SK-N-SH (cell line): Measurements from ENCODE around the gene FGG. TPM values are rescaled to one million over a fixed set of nuclear protein-coding genes. Genes with fewer than 3 reads are reported as not detected.

ENCODE experiments used
- CTCF ChIA-PET: fragments of 300-600, 350-600 bp; formaldehyde crosslinking; extraction: SDS; loops from one replicate; lab custom pipeline; 2021; lab: Yijun Ruan, JAX
- POLR2A ChIA-PET: fragments of 350-600 bp; sonication (Branson Sonifier 250); formaldehyde crosslinking; extraction: SDS; loops from one replicate; lab custom pipeline; 2020; ENCODE audit warnings: antibody characterized with exemption, inconsistent platforms; lab: Yijun Ruan, JAX
- DNase-seq: peaks from one replicate; pipeline ENCODE4 v3.0.0; 2012
- H2AFZ ChIP-seq: fragments of 200-600 bp; sonication (generic); 2 replicates; pipeline ENCODE4 v1.8.1; 2016; ENCODE audit warnings: antibody characterized with exemption, mild to moderate bottlenecking, low read depth
- H3F3A ChIP-seq: fragments of 200-600 bp; sonication (generic); replicated peaks from 2 replicates; pipeline ENCODE3; 2016; ENCODE audit warnings: antibody characterized with exemption, mild to moderate bottlenecking; ENCODE audit not compliant: insufficient read depth
- H3K27ac ChIP-seq, 2 experiments: fragments of 200-500 bp in 1 of 2; fragments of 200-600 bp in 1 of 2; sonication (Bioruptor generic) in 1 of 2; sonication (generic), shearing (Covaris generic) in 1 of 2; 2 replicates each; pipeline versions ENCODE4 v1.5.1 to v1.6.1; 2014 to 2016; ENCODE audit warnings: low read depth in 2 of 2, inconsistent platforms in 1 of 2, low read length in 1 of 2, mild to moderate bottlenecking in 1 of 2, mixed read lengths in 1 of 2
- H3K27me3 ChIP-seq: fragments of 200-600 bp; sonication (generic), shearing (Covaris generic); 2 replicates; pipeline ENCODE4 v1.6.1; 2016; ENCODE audit warnings: mixed run types; ENCODE audit not compliant: insufficient read depth
- H3K36me3 ChIP-seq, 2 experiments: fragments of 200-500 bp in 1 of 2; fragments of 200-600 bp in 1 of 2; sonication (Bioruptor generic) in 1 of 2; sonication (generic) in 1 of 2; replicated peaks in 1 of 2; 2 replicates each; pipeline versions ENCODE3 to v1.5.1; 2014 to 2016; ENCODE audit warnings: low read length in 1 of 2, mild to moderate bottlenecking in 1 of 2; ENCODE audit not compliant: insufficient read depth in 2 of 2, control insufficient read depth in 1 of 2
- H3K4me1 ChIP-seq, 2 experiments: fragments of 200-500 bp in 1 of 2; fragments of 200-600 bp in 1 of 2; sonication (Bioruptor generic) in 1 of 2; sonication (generic), shearing (Covaris generic) in 1 of 2; 2 replicates each; pipeline versions ENCODE4 v1.5.1 to v1.6.1; 2014 to 2016; ENCODE audit warnings: low read depth in 1 of 2, low read length in 1 of 2, mixed run types in 1 of 2; ENCODE audit not compliant: insufficient read depth in 2 of 2, control insufficient read depth in 1 of 2
- H3K4me2 ChIP-seq: fragments of 200-600 bp; sonication (generic), shearing (Covaris generic); 2 replicates; pipeline ENCODE4 v1.6.1; 2017; ENCODE audit warnings: mixed run types
- H3K4me3 ChIP-seq, 2 experiments: fragments of 200-500 bp in 1 of 2; fragments of 200-600 bp in 1 of 2; sonication (Bioruptor generic) in 1 of 2; sonication (generic), shearing (Covaris generic) in 1 of 2; 2 replicates each; pipeline versions ENCODE4 v1.5.1 to v1.8.1; 2014 to 2016; ENCODE audit warnings: low read depth in 2 of 2, inconsistent platforms in 1 of 2, low read length in 1 of 2, mild to moderate bottlenecking in 1 of 2, mixed read lengths in 1 of 2, moderate library complexity in 1 of 2
- H3K79me2 ChIP-seq: fragments of 200-600 bp; sonication (generic); 2 replicates; pipeline ENCODE4 v1.8.1; 2017; ENCODE audit warnings: mild to moderate bottlenecking; ENCODE audit not compliant: insufficient read depth
- H3K9ac ChIP-seq: fragments of 200-600 bp; sonication (generic); 2 replicates; pipeline ENCODE4 v1.6.1; 2017; ENCODE audit warnings: mixed run types
- H3K9me2 ChIP-seq: fragments of 200-600 bp; sonication (generic); 2 replicates; pipeline ENCODE4 v1.6.1; 2017; ENCODE audit warnings: mixed run types
- H3K9me3 ChIP-seq: fragments of 200-600 bp; sonication (generic); 2 replicates; pipeline ENCODE4 v1.6.1; 2017; ENCODE audit warnings: mixed run types, mild to moderate bottlenecking, moderate library complexity
- H4K20me1 ChIP-seq: fragments of 200-600 bp; sonication (generic); 2 replicates; pipeline ENCODE4 v1.6.1; 2017; ENCODE audit warnings: mild to moderate bottlenecking, mixed run types; ENCODE audit not compliant: insufficient read depth
- CHD2 ChIP-seq: fragments of 150-350 bp; IDR thresholded peaks from 2 replicates; pipeline ENCODE4 v1.6.1; 2018; ENCODE audit warnings: low read length; ENCODE audit not compliant: partially characterized antibody
- CTCF ChIP-seq: fragments of 200-600 bp; sonication (generic); IDR thresholded peaks from 2 replicates; pipeline ENCODE4 v1.6.1; 2017; ENCODE audit warnings: antibody characterized with exemption, mild to moderate bottlenecking, moderate library complexity
- FOSL2 ChIP-seq: IDR thresholded peaks from 2 replicates; pipeline ENCODE4 v1.4.0; 2012; ENCODE audit warnings: low read depth, mild to moderate bottlenecking, moderate library complexity, borderline replicate concordance
- FOXJ3 ChIP-seq: sonication (generic); formaldehyde crosslinking; IDR thresholded peaks from 2 replicates; pipeline ENCODE4 v1.5.1; 2020; ENCODE audit warnings: mild to moderate bottlenecking, missing genetic modification reagents
- FOXM1 ChIP-seq: IDR thresholded peaks from 2 replicates; pipeline ENCODE4 v1.4.0; 2012; ENCODE audit warnings: low read depth, mild to moderate bottlenecking
- IRF3 ChIP-seq: fragments of 150-350 bp; IDR thresholded peaks from 2 replicates; pipeline ENCODE4 v1.6.1; 2016; ENCODE audit warnings: mild to moderate bottlenecking, low read depth, low read length
- MEF2A ChIP-seq: IDR thresholded peaks from 2 replicates; pipeline ENCODE4 v1.4.0; 2012; ENCODE audit warnings: low read depth, borderline replicate concordance
- MXI1 ChIP-seq: IDR thresholded peaks from 2 replicates; pipeline ENCODE4 v1.6.1; 2012; ENCODE audit warnings: mild to moderate bottlenecking, low read depth, low read length, improper control_type of control experiment
- NFIC ChIP-seq: IDR thresholded peaks from 2 replicates; pipeline ENCODE4 v1.4.0; 2012; ENCODE audit warnings: borderline replicate concordance
- NRF1 ChIP-seq: IDR thresholded peaks from 2 replicates; pipeline ENCODE4 v1.6.1; 2012; ENCODE audit warnings: low read depth, mild to moderate bottlenecking, low read length
- PBX3 ChIP-seq: IDR thresholded peaks from 2 replicates; pipeline ENCODE4; 2012
- POLR2AphosphoS5 ChIP-seq: IDR thresholded peaks from 2 replicates; pipeline ENCODE4 v1.6.1; 2012; ENCODE audit warnings: low read depth, low read length
- RAD21 ChIP-seq: IDR thresholded peaks from 2 replicates; pipeline ENCODE4 v1.6.1; 2012; ENCODE audit warnings: mild to moderate bottlenecking, low read length
- REST ChIP-seq: IDR thresholded peaks from 2 replicates; pipeline ENCODE4 v1.6.1; 2012; ENCODE audit warnings: mild to moderate bottlenecking, low read depth, low read length, moderate library complexity
- RFX5 ChIP-seq: IDR thresholded peaks from 2 replicates; pipeline ENCODE4 v1.6.1; 2012; ENCODE audit warnings: mild to moderate bottlenecking, improper control_type of control experiment, low read length
- RXRA ChIP-seq: IDR thresholded peaks from 2 replicates; pipeline ENCODE4 v1.4.0; 2012; ENCODE audit warnings: low read depth, mild to moderate bottlenecking, borderline replicate concordance
- SMC3 ChIP-seq: IDR thresholded peaks from 2 replicates; pipeline ENCODE4 v1.6.1; 2012; ENCODE audit warnings: low read depth, low read length, improper control_type of control experiment
- TCF12 ChIP-seq: IDR thresholded peaks from 2 replicates; pipeline ENCODE4 v1.4.0; 2012
- USF1 ChIP-seq: IDR thresholded peaks from 2 replicates; pipeline ENCODE4 v1.4.0; 2012; ENCODE audit warnings: low read depth, borderline replicate concordance
- USF2 ChIP-seq: fragments of 150-350 bp; IDR thresholded peaks from 2 replicates; pipeline ENCODE4 v1.6.1; 2017; ENCODE audit warnings: antibody characterized with exemption, low read length, low read depth, borderline replicate concordance
- YY1 ChIP-seq: IDR thresholded peaks from 2 replicates; pipeline ENCODE4 v1.4.0; 2012; ENCODE audit warnings: low read depth, mild to moderate bottlenecking
- WGBS: methylation state at CpG from one replicate; pipeline ENCODE4 v1.1.6; 2017; ENCODE audit warnings: low lambda C conversion rate; 5-methylcytosine and 5-hydroxymethylcytosine counted together
- polyA plus RNA-seq, 3 experiments: library from polyadenylated mRNA; depleted of rRNA; stranded (reverse); fragments of >200 nt; gene quantifications; 2 replicates each; pipeline ENCODE4 v1.2.3, GENCODE V29; 2012

FGG gene
- polyA plus RNA-seq, 1 of the 3 experiments (the other 2 are of a cell fraction): not detected

- TF ChIP-seq FOSL2 (no peak), RAD21 (no peak), PBX3 (no peak), SMC3 (no peak)
Measured at GRCh38 chr4:154590329-154591006, 22.0 kb downstream of the FGG start, which contains the start of gene FGA (continued).

- no peak for TF ChIP-seq MEF2A
- TF ChIP-seq RFX5: no peak
- no peak for TF ChIP-seq FOXM1
- TF ChIP-seq FOXJ3: no peak
- TF ChIP-seq TCF12: no peak
- TF ChIP-seq NRF1: no peak
- TF ChIP-seq IRF3: no peak
- no peak for TF ChIP-seq USF2
- no peak for TF ChIP-seq MXI1
- TF ChIP-seq NFIC: no peak
- TF ChIP-seq YY1: no peak
- no peak for TF ChIP-seq RXRA
- no peak for TF ChIP-seq CTCF
- no peak for TF ChIP-seq CHD2
- TF ChIP-seq POLR2AphosphoS5: no peak
- no peak for TF ChIP-seq REST
- TF ChIP-seq USF1: no peak
- Histone ChIP-seq H3K9me3 (no peaks in the 10 kb centered on the region), H3K4me2 (no peak overlapping the region), H3F3A (no peaks in the 10 kb centered on the region), H3K4me3 (no peak overlapping the region), H3K4me1 (no peaks in the 10 kb centered on the region), H3K9ac (no peak overlapping the region), H3K27ac (no peak overlapping the region), H3K79me2 (no peaks in the 10 kb centered on the region), H3K9me2 (no peaks in the 10 kb centered on the region), H3K27me3 (peaks cover 17% of the 10 kb centered on the region), H2AFZ (no peak overlapping the region), H4K20me1 (no peaks in the 10 kb centered on the region), H3K36me3 (no peaks in the 10 kb centered on the region)
- ChIA-PET POLR2A (no interaction called here), CTCF (interaction anchor here (1.1 kb wide), 1 partner anchor 34 kb away, joined by 3 read pairs; no protein-coding TSS in a partner anchor)
- no peak for DNase-seq
- WGBS: 3% methylated on average over 7 of the region's 7 CpGs
Measured at GRCh38 chr4:154589296-154590197, 22.9 kb downstream of the FGG start.
